ENCODE results near the gene MARCKSL1. TPM values are rescaled to one million over a fixed set of nuclear protein-coding genes. Genes with fewer than 3 reads are reported as not detected.

The MARCKSL1 gene
- total and polyA plus RNA-seq, 2 of the 13 experiments (the other 11 are each of a cell fraction or from before 2014, with no cell fraction given), result 81.9 to 155 TPM

DNA sequence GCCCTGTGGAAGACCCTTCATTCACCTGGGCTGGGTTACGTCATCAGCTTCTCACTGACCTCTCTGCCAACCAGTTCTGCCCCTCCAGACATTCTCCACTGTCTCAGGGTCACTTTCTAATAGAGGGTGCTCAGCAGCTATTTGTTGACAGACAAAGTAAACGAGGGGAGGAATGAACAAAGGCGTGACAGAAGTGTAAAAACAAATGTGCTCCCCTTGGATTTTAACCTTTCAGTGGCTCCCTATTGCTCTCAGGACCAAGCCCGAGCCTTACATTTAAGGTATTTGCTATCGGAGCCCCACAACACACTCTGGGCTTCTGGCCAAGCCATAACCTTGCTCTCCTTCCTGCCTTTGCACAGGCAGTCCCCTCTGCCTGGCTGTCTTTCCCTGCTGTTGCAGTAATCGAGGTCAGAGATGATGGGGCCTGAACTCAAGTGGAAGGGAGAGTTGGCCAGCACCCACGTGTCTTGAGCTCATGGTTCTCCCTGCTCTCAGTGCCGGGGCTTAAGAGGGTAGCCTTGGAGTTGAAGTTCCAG is 9.3 kb upstream of the MARCKSL1 start (continued):
- TF ChIP-seq, protein P1, sequence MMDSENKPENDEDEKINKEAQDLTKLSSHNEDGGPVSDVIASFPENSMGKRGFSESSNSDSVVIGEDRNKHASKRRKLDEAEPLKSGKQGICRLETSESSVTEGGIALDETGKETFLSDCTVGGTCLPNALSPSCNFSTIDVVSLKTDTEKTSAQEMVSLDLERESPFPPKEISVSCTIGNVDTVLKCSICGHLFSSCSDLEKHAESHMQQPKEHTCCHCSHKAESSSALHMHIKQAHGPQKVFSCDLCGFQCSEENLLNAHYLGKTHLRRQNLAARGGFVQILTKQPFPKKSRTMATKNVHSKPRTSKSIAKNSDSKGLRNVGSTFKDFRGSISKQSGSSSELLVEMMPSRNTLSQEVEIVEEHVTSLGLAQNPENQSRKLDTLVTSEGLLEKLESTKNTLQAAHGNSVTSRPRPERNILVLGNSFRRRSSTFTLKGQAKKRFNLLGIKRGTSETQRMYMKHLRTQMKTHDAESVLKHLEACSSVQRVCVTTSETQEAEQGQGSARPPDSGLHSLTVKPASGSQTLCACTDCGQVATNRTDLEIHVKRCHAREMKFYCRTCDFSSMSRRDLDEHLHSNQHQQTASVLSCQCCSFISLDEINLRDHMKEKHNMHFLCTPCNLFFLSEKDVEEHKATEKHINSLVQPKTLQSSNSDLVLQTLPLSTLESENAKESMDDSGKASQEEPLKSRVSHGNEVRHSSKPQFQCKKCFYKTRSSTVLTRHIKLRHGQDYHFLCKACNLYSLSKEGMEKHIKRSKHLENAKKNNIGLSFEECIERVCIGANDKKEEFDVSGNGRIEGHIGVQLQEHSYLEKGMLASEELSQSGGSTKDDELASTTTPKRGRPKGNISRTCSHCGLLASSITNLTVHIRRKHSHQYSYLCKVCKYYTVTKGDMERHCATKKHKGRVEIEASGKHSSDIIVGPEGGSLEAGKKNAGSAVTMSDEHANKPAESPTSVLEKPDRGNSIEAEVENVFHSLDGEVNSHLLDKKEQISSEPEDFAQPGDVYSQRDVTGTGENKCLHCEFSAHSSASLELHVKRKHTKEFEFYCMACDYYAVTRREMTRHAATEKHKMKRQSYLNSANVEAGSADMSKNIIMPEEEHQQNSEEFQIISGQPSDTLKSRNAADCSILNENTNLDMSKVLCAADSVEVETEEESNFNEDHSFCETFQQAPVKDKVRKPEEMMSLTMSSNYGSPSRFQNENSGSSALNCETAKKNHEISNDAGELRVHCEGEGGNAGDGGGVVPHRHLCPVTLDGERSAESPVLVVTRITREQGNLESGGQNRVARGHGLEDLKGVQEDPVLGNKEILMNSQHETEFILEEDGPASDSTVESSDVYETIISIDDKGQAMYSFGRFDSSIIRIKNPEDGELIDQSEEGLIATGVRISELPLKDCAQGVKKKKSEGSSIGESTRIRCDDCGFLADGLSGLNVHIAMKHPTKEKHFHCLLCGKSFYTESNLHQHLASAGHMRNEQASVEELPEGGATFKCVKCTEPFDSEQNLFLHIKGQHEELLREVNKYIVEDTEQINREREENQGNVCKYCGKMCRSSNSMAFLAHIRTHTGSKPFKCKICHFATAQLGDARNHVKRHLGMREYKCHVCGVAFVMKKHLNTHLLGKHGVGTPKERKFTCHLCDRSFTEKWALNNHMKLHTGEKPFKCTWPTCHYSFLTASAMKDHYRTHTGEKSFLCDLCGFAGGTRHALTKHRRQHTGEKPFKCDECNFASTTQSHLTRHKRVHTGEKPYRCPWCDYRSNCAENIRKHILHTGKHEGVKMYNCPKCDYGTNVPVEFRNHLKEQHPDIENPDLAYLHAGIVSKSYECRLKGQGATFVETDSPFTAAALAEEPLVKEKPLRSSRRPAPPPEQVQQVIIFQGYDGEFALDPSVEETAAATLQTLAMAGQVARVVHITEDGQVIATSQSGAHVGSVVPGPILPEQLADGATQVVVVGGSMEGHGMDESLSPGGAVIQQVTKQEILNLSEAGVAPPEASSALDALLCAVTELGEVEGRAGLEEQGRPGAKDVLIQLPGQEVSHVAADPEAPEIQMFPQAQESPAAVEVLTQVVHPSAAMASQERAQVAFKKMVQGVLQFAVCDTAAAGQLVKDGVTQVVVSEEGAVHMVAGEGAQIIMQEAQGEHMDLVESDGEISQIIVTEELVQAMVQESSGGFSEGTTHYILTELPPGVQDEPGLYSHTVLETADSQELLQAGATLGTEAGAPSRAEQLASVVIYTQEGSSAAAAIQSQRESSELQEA (CRISPR knock-in tag; IDR thresholded peaks at IDR 0.05; ENCODE audit: not compliant biosample characterization), result no peak
- TF ChIP-seq FOXJ3 (CRISPR knock-in tag; IDR thresholded peaks at IDR 0.05; ENCODE audit: borderline replicate concordance) (peak; percentile 47; the same call in 1 of the 2 replicates), SATB2 (CRISPR knock-in tag; IDR thresholded peaks at IDR 0.05) (0 out of 2 replicates have a peak, but pooled peaks have one; percentile 36), MTF1 (CRISPR knock-in tag; IDR thresholded peaks at IDR 0.05) (no peak), ZNF766 (CRISPR knock-in tag; IDR thresholded peaks at IDR 0.05; ENCODE audit: borderline replicate concordance) (0 out of 2 replicates have a peak, but pooled peaks have one; percentile 26), AHR (CRISPR knock-in tag; IDR thresholded peaks at IDR 0.05) (no peak), KLF16 (CRISPR knock-in tag; IDR thresholded peaks at IDR 0.05) (no peak), FOXP1 (IDR thresholded peaks at IDR 0.05) (no peak), FOXP1 (CRISPR knock-in tag; IDR thresholded peaks at IDR 0.05) (0 out of 2 replicates have a peak, but pooled peaks have one; percentile 7), ZBTB1 (CRISPR knock-in tag; IDR thresholded peaks at IDR 0.05; ENCODE audit: borderline replicate concordance) (no peak), ZMAT3 (CRISPR knock-in tag; conservative IDR thresholded peaks at IDR 0.05) (no peak)
- TF ChIP-seq, protein P2, sequence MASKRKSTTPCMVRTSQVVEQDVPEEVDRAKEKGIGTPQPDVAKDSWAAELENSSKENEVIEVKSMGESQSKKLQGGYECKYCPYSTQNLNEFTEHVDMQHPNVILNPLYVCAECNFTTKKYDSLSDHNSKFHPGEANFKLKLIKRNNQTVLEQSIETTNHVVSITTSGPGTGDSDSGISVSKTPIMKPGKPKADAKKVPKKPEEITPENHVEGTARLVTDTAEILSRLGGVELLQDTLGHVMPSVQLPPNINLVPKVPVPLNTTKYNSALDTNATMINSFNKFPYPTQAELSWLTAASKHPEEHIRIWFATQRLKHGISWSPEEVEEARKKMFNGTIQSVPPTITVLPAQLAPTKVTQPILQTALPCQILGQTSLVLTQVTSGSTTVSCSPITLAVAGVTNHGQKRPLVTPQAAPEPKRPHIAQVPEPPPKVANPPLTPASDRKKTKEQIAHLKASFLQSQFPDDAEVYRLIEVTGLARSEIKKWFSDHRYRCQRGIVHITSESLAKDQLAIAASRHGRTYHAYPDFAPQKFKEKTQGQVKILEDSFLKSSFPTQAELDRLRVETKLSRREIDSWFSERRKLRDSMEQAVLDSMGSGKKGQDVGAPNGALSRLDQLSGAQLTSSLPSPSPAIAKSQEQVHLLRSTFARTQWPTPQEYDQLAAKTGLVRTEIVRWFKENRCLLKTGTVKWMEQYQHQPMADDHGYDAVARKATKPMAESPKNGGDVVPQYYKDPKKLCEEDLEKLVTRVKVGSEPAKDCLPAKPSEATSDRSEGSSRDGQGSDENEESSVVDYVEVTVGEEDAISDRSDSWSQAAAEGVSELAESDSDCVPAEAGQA (IDR thresholded peaks at IDR 0.05; ENCODE audit: low read depth), result no peak
- TF ChIP-seq, protein P2 (CRISPR knock-in tag; IDR thresholded peaks at IDR 0.05; ENCODE audit: borderline replicate concordance), result no peak
- TF ChIP-seq, protein P3, sequence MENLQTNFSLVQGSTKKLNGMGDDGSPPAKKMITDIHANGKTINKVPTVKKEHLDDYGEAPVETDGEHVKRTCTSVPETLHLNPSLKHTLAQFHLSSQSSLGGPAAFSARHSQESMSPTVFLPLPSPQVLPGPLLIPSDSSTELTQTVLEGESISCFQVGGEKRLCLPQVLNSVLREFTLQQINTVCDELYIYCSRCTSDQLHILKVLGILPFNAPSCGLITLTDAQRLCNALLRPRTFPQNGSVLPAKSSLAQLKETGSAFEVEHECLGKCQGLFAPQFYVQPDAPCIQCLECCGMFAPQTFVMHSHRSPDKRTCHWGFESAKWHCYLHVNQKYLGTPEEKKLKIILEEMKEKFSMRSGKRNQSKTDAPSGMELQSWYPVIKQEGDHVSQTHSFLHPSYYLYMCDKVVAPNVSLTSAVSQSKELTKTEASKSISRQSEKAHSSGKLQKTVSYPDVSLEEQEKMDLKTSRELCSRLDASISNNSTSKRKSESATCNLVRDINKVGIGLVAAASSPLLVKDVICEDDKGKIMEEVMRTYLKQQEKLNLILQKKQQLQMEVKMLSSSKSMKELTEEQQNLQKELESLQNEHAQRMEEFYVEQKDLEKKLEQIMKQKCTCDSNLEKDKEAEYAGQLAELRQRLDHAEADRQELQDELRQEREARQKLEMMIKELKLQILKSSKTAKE (CRISPR knock-in tag; IDR thresholded peaks at IDR 0.05; ENCODE audit: borderline replicate concordance), result peak; percentile 73; the same call in 1 of the 2 replicates

Data from HepG2 (cell line).